ENCODE data around the gene ADARB2.
"Not testable (repeated sequence)": the region's sequence is repeated elsewhere in the genome, so short reads cannot be mapped to it uniquely, and the experiment has no call there.

ADARB2 gene

DNA sequence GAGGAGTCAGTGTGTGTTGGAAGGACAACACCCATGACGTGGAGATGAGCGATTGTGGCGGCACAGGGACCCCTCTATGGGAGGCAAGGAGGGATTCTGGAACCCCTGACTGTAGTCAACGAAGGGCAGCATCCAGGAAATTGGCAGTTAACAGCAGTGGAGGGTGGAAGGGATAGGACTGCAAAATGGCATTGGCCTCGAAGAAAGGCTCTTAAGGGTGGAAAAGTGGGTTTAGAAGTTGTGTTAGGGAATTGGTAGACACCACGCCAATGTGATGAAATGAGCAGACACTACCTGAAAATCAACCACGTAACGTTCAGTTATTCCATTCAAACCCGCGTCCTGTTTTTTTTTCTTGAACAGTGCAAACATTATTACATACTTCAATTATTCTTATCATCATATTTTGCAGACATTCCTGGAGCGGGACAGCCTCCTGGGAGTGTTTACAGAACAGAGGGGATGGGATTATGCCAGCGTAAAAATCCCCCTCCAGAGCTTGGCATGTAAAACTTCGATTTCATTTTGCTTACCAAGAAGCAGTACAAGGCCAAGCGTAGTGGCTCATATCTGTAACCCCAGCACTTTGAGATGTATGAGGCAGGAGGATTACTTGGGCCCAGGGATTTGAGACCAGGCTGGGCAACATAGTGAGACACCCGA lies 409.0 kb downstream of the ADARB2 start:
- FAIRE-seq = no peak

DNA sequence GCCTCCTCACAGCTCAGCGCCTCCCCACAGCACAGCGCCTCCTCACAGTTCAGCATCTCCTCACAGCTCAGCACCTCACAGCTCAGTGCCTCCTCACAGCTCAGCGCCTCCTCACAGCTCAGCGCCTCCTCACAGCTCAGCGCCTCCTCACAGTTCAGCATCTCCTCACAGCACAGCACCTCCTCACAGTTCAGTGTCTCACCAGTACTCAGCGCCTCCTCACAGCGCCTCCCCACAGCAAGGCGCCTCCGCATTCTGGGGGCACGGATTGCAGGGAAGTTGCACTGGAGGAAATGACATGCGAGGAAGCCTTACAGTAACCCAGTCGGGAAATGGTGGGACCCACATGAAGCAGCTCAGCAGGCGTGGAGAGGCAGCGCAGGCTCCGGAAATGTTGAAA lies 409.6 kb downstream of the ADARB2 start:
- FAIRE-seq = no peak

DNA sequence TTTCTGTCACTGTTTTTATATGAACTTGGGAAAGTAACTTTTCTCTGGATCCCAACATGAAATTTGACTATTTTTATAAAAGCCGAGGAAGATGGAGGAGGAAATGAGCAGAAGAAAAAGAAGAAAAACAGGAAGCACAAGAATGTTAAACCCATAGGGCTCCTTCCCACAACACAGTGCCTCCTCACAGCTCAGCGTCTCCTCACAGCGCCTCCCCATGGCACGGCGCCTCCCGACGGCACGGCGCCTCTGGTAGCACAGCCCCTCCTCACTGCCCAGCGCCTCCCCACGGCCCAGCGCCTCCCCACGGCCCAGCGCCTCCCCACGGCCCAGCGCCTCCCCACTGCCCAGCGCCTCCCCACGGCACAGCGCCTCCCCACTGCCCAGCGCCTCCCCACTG lies 410.8 kb downstream of the ADARB2 start:
- not testable (repeated sequence) for FAIRE-seq

DNA sequence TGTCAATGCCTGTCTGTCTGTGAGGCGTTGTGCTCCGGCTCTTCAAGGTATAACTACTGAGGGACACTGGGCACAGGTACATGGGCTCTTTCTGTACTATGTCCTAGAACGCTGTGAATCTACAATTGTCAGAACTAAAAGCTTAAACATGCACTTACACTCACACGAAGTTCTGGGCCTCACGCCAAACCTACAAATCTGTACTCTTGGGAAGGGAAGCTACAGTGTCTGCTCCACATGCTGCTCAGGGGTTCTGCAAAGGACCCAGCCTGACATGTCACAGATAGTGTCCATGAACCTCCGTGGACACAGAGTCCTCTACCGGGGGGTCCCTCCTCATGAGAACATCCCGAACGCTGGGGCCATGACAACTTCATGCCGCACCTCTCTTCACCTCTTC lies 412.4 kb downstream of the ADARB2 start:
- no peak for FAIRE-seq

DNA sequence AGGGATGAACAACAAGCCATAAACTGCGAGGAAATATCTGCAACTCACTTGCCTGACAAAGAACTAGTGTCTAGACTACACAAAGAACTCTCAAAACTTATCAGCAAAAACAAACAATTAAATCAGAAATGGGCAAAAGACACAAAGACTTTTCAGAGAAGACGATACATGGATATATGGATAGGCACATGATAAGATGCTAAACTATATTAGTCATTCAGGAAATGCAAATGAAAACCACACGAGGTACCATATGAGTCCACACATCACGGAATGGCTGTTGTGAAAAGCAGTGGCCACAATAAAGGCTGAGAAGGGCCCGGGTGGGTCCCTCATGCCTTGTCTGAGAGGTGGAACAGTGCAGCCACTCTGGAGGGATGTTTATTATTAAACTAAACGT lies 413.4 kb downstream of the ADARB2 start:
- no peak for FAIRE-seq

DNA sequence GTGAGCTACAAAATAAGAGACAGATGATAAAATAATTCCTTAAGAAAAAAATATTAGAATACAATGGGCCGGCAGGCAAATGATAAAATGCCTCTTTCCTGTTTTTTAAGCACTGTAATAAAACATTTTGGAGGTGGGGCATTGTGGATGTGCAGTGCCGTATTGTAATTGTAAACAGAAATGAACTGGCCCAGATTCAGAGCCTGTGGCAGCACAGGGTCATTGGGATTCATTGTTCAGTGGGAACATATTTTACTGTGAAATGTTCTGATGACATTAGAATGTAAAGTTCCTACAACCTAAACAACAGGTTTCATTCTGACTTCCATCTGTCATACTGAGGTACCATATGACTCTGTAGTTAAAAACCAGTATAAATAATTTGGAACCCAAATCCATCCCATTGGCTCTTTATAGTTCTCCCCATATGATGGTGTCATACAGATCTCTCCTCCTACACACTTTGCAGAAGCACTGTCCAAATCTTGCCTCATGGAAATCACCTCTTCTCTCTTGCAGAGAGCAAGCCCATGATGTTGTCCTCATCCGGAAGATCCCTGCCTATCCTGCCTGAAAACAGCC lies 416.5 kb downstream of the ADARB2 start:
- FAIRE-seq = no peak

DNA sequence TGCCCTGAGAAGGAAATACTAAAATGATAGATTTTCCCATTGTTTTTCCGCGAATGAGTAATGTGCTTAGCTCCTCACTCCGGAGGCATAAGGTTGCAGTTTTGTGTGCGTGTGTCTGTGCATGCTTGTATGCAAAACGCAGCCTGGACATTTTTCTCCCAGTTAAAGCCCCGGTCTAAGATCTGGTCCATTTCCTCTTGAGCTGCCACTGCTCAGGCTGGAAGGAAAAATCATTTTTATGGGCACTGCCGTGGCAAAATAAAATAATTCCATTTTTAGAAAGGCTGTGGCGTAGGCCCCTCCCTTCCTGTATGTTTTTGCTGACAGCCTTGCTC lies 420.5 kb downstream of the ADARB2 start:
- no peak for FAIRE-seq

DNA sequence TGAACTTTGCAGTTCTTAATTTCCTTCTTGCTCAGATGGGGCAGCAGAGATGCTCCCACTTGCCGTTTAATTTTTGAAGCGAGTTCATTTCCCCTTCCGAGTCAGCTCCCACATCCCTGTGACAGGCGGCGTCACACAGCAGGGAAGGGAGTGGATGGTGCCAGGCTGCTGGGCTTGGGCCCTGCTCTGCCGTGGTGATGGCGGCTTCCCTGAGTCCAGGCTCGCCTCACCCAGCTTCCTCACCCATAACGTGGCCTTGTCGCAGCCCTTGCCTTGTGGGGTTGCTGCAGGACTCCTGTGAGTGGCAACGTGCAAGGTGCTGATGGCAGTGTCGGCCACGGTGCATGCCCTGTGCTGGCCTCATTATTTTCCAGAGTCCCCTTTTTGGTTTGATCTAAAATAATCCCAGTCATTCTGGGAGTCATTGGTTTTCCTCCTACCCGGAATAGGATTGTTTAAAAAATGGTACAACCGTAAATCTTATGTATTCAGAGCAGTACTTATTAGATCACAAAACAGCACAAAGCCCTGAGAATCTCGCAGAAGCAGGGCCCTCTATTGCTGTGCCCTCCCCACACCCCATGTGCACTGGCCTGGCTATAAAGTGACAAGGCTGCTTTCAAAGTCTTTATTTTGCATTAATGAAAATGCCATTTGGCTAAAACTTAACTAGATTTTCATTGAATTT lies 421.1 kb downstream of the ADARB2 start:
- no peak for FAIRE-seq

DNA sequence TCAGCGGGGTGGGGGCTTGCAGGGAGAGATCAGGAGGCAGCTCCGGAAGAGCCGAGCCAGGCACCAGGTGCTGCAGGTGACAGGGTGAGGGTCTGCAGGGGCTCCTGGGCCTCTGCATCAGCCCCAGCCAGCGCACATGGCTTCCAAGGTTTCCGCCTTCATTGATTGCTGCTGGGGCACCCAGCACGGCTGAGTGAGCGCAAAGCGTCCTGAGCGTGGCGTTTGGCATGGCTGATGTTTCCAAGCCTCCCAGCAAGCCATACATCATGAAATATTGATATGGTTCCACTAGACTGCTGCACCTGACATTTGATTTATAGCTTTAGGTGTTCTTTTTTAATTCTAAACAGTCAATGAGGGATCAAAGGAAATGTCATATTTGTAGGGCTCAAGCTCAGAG lies 422.1 kb downstream of the ADARB2 start:
- FAIRE-seq = no peak

DNA sequence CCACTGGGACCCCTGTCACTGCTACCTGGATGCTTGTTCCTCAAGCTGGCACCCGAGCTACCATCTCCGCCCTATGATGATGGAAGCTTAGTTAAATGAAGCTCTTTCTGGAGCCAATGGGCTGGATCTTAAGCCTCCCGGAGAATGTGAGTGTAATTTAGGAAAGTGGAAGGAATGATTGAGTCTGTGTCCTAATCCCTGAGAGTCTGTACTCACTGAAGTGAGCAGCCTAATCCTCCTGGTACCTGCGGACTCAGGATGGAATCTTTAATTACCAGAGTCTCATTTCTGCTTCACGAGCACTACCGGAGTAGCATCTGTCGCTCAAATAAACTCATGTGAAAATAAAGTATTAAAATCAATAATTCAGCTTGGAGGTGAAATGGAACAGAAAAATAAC lies 425.6 kb downstream of the ADARB2 start:
- FAIRE-seq = no peak

DNA sequence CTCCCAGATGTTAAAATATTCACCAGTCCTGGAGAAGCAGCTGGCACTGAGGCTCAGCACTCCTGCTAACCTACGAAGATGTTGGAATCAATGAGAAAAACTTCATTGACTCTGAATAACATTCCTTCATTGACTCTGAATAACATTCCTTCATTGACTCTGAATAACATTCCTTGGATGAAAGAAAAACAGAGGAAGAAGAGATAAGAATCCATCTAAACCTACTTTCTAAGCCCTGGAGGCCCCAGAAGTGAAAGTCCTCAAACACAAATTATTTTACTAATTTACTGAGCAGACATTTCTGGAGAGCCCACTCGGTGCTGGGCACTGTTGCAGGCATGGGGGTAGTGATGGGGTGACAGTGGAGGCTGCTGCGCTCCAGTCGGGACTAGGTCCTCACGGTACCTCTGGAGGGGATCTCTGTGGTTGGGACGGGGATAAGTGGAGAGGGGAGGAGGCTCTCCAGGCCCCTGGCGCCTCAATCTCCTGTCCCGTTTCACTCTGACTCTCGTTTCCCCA lies 427.0 kb downstream of the ADARB2 start:
- no peak for FAIRE-seq

DNA sequence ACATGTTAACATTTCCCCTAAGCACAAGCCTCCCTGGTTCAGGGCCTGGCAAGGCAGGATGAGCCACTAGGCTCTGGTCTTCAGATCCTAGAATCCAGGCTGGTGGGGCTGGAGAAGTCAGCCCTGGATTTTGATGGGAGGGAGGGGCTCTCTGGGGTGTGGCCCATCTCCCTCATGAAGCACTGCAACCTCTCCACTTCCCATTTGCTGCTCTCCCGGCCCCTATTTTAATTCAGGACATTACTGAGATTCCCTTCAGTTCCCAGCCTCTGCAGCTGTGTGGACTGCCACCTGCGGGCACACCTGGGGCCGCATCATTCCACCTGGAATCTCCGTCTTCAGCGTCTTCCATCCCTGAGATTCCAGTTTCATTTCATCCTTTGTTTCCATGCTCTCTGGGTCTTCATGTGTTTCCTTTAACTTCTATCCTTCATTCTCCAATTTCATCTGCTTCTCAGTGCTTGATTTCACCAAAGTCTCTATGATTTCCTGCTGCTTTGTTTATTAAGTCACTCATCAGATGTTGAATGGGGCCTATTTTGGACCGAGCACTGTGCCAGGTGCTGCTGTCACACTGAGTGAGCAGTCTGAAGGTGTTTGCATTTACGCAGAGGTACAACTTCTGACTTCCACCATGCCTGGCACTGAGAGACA lies 427.6 kb downstream of the ADARB2 start:
- no peak for FAIRE-seq

DNA sequence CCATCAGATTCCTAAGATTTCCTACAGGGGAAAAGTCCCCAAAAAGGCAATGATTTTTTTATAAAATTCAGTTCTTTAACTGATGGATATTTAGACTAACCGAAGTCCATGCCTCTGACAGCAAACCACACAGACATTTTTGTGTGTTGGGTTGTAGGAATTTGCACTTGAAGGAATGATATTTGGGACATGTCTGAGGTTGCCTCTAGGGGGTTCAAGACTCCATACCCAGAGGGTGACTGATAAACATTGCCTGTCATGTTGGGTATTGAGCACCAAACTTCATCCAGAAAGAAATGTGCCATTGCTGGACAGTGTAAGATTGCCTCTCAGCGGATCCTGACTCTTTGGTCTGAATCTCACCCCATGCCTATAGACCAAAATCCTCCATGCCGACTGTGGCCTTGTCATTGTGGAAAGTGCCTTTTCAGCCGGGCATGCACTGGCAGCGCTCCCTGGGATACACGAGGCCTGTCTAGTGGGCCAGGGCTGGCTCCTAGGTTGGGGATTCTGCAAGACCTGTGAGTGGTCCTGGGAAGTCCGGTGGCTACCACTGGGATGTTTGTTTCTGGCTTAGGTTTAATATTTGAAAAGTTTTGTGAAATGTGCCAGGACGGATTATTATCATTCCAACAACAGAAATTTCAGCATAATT lies 428.2 kb downstream of the ADARB2 start:
- FAIRE-seq = no peak

DNA sequence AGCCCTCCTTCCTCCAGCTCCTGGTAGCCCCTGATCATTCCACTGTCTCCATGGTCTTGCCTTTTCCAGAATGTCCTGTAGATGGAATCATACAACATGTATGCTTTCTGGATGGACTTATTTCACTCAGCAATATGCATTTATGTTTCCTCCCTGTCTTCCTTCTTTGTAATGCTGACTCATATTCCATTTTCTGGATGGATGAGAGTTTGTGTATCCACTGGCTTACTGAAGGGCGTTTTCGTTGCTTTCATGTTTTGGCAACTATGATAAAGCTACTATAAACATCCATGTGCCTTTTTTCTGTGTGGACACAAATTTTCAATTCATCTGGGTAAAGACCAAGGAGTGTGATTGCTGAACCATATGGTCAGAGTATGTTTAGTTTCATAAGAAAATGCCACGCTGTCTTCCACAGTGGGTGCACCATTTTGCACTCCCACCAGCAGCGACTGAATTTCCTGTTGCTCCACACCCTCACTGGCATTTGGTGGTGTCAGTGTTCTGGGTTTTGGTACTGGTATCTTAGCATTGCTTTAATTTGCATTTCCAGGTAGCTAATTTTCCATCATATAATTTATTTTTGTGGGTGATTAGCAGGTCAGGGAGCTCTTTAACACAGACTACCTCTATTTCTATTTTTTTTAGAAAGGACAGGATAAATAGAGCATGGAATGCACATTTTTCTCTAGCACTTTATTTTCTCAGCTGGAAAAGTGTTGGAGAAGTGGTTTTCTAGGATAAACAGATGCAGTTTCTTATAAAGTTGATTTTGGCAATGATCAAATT lies 429.0 kb downstream of the ADARB2 start:
- no peak for FAIRE-seq

DNA sequence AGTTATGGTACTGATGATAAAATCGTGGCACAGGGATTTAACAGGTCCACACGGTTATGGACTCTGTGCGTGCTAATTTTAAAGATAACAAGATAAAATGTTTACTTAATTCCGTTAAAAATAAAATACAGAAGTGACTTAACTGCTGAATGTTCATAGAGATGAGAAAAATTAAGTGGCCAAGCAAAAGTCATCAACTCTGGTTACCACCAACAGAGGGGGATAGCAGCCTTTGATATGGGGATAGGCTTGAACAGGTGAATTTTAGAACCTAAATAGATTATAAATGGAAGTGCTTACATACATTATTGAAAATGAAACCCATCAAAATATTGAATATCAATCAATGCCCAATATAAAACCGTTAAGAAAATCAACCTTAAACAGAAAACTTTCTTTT lies 436.2 kb downstream of the ADARB2 start:
- FAIRE-seq = no peak

DNA sequence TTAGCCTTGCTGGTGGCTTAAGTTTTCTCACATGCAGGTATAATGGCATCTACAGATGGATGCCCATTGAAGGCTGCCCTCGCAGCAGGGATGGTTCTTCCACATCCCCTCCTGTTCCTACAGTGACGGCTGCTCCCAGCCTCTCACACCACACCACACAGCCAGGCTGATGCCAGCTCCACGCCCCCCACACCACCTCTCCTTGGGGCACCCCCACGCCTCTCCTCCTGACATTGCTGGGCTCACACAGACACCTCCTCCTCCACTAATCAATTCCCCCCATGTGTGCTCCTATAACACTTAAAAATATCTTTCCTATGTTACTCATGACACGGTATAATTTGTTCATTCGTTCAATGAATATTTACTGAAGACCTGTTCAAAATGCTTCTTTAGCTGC lies 437.1 kb downstream of the ADARB2 start:
- FAIRE-seq = no peak

DNA sequence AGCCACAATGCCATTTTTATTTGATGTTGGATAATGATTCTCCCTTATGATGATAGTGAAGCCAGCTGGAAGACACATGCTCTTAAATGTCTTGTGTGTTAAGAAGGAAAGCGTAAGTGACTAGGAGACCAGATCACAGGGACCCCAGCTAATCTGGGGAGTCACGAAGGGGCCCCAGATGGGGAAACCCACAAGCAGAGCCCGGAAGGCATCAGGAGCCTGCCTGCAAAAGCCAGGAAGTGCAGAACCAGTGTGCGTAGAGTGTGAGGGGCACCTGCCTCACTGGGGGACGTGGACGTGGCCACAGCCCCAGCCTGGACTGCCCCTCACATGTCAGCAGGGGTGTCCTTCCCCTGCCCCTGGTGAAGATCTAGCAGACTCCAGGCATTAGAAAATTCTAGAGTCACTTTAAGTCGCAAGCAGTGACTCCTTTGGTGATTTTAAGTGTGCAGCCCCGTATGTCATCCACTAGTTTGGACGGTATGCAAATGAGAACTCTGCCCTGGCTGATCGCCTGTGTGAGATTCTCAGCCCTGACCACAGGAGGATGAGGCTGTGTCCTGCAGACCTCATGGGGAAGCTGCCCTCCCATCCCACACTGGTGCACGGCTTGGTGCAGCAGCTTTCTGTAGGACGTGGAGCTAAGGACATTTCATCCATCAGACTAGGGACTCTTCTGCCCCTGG lies 438.1 kb downstream of the ADARB2 start:
- FAIRE-seq = no peak

DNA sequence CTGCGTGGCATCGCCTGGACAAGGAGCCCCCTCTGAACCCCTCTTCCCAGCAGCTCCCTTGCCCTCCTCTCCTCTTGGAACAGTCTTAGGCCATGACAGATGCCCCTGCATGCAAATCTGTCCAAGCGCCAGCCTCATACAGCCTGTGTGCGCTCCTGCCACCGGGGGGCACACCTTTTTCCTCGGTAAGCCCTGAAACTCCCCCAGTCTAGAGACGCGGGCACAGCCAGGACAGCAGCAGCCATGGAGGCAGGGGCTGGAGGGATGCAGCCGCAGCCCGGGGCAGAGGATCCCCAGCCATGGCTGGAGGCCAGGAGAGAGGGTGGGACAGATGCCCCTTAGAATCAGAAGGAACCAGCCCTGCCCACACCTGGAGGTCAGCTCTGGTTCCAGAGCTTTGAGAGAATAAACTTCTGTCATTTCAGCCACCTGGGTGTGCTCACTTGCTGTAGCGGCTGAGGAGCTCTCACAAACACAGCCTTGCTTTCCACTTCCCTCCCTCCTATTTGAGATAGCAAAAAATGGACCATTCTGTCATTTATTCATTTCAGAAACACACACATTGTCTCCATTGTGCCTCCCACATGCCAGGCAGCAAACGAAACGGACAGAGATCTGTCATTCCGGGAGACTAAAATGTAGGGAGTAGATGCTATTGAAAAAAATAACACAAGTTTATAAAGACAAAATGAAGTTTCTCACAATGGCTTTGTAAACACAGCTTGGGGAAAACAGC lies 439.6 kb downstream of the ADARB2 start:
- FAIRE-seq = no peak

DNA sequence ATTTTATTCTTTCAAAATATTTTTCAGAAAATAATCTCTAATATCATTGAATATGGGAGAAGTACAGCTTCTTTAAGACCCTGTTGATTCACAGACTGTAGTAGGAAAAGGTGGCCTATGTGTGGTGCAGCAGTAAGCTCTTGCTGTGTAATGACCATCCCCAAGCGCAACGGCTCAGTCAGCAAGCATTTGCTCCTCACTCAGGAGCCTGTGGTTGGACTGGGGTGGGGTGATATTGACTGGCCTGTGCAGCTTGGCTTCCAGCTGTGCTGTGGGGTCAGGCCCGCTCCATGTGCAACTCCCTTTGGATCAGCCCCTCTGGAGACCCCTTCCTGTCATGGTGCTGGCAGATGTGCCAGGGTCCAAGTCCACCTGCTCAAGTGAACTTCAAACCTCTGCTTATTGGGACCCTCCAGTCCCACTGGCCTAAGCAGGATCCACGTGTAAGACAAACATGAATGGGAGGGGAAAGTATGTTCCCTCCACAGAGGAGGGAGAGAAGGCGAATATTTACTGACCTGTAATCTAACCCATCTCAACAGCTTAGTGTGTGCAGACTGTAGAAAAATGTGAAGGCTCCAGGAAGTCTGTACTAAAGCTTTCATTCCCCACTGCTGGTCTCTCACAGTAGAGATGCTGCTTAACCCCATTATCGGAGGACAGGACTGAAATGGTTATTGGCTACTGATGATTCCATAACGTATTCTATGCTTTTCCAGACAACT lies 441.4 kb downstream of the ADARB2 start:
- no peak for FAIRE-seq

DNA sequence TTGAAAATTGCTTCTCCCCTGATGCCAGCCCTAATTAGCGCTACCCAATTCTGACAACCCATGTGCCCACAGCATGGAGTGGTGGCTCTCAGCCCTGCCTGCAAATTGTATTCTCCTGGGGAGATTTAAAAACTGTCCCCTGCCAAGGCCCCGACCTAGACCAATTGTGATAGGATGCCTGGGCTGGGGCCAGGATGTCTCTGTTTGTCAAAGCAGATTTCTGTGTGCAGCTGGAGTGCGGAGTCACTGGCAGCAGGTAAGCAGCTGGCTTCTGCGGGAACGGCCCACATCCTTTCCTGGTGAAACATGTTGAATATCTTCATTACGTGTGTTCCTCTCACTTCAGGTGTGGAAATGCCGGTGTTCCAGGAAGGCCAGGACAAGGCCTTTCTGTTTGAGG lies 442.6 kb downstream of the ADARB2 start:
- FAIRE-seq = no peak
